C4-2B (cell line): Measurements from ENCODE around the gene UBE2V1.

ENCODE experiments used
- CTCF ChIP-seq: fragments of 450-650 bp; conservative IDR thresholded peaks from 2 replicates; pipeline ENCODE4 v1.5.1; 2017; ENCODE audit warnings: mild to moderate bottlenecking
- ZFX ChIP-seq: fragments of 450-650 bp; IDR thresholded peaks from 2 replicates; pipeline ENCODE4 v1.6.1; 2017

- TF ChIP-seq CTCF (no peak), ZFX (no peak)
These were observed 18.4 kb downstream of the UBE2V1 start for GRCh38 chr20:50094522-50094921.
